ENCODE data around the gene NELFA. TPM values are rescaled to one million over a fixed set of nuclear protein-coding genes. Genes with fewer than 3 reads are reported as not detected.

NELFA gene
- total and polyA plus RNA-seq, 4 donors: 7.1 to 11.8 (median 9.3) TPM

GRCh38 chr4:2040391-2041238 lies 31.8 kb upstream of the NELFA start:
- Histone ChIP-seq H3K4me3 (ENCODE audit: low read depth in 1 of 3, low read length in 3 of 3) (peak overlapping the region in 1 of 3 donors; percentile 85), H3K9ac (ENCODE audit: low read depth in 1 of 2, low read length in 2 of 2) (no peak overlapping the region)

GRCh38 chr4:2036866-2037265 lies 28.1 kb upstream of the NELFA start:
- peaks cover 8 to 16% (median 10%) of the 10 kb centered on the region in 4 donors for H3K4me1 ChIP-seq (ENCODE audit: control insufficient read depth in 4 of 4, insufficient read depth in 4 of 4, low read length in 3 of 4)
- no peak overlapping the region for H3K27ac ChIP-seq (ENCODE audit: low read depth in 1 of 2, low read length in 2 of 2)
- WGBS: 78% methylated on average over 7 of the region's 7 CpGs
- no peaks in the 10 kb centered on the region for H3K36me3 ChIP-seq (ENCODE audit: control insufficient read depth in 4 of 4, insufficient read depth in 3 of 4, low read depth in 1 of 4, low read length in 3 of 4)
- no peak overlapping the region for H3K9ac ChIP-seq (ENCODE audit: low read depth in 1 of 2, low read length in 2 of 2)
- DNase-seq (ENCODE audit: low spot score): no peak
- H3K4me3 ChIP-seq (ENCODE audit: low read depth in 1 of 3, low read length in 3 of 3): no peak overlapping the region
- no peaks in the 10 kb centered on the region for H3K9me3 ChIP-seq (ENCODE audit: control insufficient read depth in 4 of 4, low read length in 3 of 4)
- H3K27me3 ChIP-seq (ENCODE audit: control insufficient read depth in 4 of 4, insufficient read depth in 4 of 4, low read length in 3 of 4): peaks cover 0 to 6% (median 4%) of the 10 kb centered on the region in 4 donors
- TF ChIP-seq JUND (IDR thresholded peaks at IDR 0.05): no peak
- TF ChIP-seq MAX (IDR thresholded peaks at IDR 0.05): no peak
- no peak for TF ChIP-seq NR2F2 (IDR thresholded peaks at IDR 0.05)
- TF ChIP-seq HNF4G (IDR thresholded peaks at IDR 0.05): no peak
- no peak for TF ChIP-seq HNF4A (conservative IDR thresholded peaks at IDR 0.05)
- no peak for TF ChIP-seq SP1 (IDR thresholded peaks at IDR 0.05)
- no peak for TF ChIP-seq FOXA2 (IDR thresholded peaks at IDR 0.05)

More at GRCh38 chr4:2040391-2041238, 31.8 kb upstream of the NELFA start:
- TF ChIP-seq YY1 (IDR thresholded peaks at IDR 0.05): no peak
- no peak for TF ChIP-seq TAF1 (conservative IDR thresholded peaks at IDR 0.05)
- TF ChIP-seq ZBTB33 (IDR thresholded peaks at IDR 0.05): no peak
- TF ChIP-seq GABPA (IDR thresholded peaks at IDR 0.05 in 1 of 2, conservative IDR thresholded peaks at IDR 0.05 in 1 of 2): no peak
- TF ChIP-seq FOXA2 (IDR thresholded peaks at IDR 0.05): no peak
- no peak for TF ChIP-seq RXRA (IDR thresholded peaks at IDR 0.05)
- no peak for TF ChIP-seq HNF4A (conservative IDR thresholded peaks at IDR 0.05)
- no peak for TF ChIP-seq JUND (IDR thresholded peaks at IDR 0.05)
- TF ChIP-seq RAD21 (IDR thresholded peaks at IDR 0.05): no peak
- TF ChIP-seq REST (IDR thresholded peaks at IDR 0.05): no peak
- no peak for TF ChIP-seq SP1 (IDR thresholded peaks at IDR 0.05)
- no peak for TF ChIP-seq HNF4G (IDR thresholded peaks at IDR 0.05)
- no peak for TF ChIP-seq MAX (IDR thresholded peaks at IDR 0.05)
- no peak for TF ChIP-seq NR2F2 (IDR thresholded peaks at IDR 0.05)
- Histone ChIP-seq H3K27me3 (ENCODE audit: control insufficient read depth in 4 of 4, insufficient read depth in 4 of 4, low read length in 3 of 4) (peaks cover 0 to 6% (median 4%) of the 10 kb centered on the region in 4 donors), H3K4me1 (ENCODE audit: control insufficient read depth in 4 of 4, insufficient read depth in 4 of 4, low read length in 3 of 4) (peaks cover 9 to 17% (median 12%) of the 10 kb centered on the region in 4 donors), H3K27ac (ENCODE audit: low read depth in 1 of 2, low read length in 2 of 2) (no peak overlapping the region), H3K36me3 (ENCODE audit: control insufficient read depth in 4 of 4, insufficient read depth in 3 of 4, low read depth in 1 of 4, low read length in 3 of 4) (no peaks in the 10 kb centered on the region), H3K9me3 (ENCODE audit: control insufficient read depth in 4 of 4, low read length in 3 of 4) (no peaks in the 10 kb centered on the region)
- no peak for DNase-seq (ENCODE audit: low spot score)
- 13% methylated on average over 91 of the region's 91 CpGs for WGBS
